ENCODE data around the gene ABCA2.
"Not testable (repeated sequence)": the region's sequence is repeated elsewhere in the genome, so short reads cannot be mapped to it uniquely, and the experiment has no call there.

ABCA2 gene

DNA sequence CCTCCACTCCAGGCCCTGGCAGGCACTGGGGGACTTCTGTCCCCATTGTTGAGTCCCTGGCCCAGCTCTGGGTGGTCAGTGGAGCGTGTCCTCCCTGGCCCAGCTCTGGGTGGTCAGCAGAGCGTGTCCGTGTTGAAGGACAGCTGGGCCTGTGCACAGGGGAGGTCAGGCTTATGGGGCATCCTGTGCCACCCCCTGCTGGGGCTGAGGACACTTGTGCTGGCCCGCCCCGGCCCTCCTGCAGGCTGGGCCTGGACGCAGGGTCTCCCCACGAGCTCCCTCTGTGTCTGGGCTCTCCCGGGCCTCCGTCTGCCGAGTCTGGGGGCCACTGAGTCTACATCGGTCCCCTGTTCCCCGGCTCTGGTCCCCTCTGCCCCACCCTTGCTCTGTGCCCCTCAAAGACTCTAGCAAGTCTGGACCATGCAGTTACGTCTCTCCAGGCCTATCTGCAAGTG is 20.2 kb downstream of the ABCA2 start:
- TF ChIP-seq POLR2AphosphoS5 (IDR thresholded peaks at IDR 0.05; ENCODE audit: low read depth, low read length) (no peak), POLR2A (IDR thresholded peaks at IDR 0.05; ENCODE audit: low read depth, low read length) (no peak), TAF1 (IDR thresholded peaks at IDR 0.05; ENCODE audit: borderline replicate concordance, low read depth, low read length) (no peak)
- no peak for FAIRE-seq
- DNase-seq (ENCODE audit: insufficient read length), result no peak

DNA sequence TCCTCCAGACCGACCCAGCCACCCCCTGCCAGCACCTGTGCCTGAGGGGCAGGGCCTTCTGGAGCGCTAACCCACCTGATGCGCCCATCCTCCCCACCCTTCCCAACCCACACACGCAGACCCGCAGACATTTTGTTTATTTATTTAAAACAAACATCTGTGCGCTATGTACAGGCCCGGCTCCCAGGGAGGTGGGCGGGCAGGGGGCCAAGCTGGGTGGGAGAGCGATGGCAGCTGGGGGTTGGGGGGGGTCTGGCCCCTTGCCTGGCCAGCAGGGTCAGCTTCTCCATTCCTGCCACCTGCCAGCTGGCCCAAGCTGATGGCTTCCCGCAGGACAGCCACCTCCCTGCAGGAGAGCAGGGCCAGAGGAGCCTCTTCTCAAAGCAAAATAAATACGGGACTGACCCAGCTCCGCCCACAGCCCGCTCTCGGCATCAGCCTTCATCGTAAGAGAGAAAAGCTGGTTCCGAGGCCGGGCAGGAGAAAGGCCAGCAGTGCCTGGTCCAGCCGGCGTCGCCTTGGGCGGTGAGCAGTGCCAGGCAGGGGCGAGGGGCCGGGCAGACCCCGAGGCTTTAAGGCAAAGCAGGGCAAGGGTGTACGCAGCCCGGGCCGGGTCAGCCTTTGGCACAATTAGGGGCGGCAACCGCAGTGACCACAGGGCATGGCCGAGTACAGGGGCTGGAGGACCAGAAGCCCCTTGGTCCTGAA is 20.8 kb downstream of the ABCA2 start:
- DNase-seq (ENCODE audit: insufficient read length) (no peak), FAIRE-seq (no peak)
- no peak for TF ChIP-seq POLR2AphosphoS5 (IDR thresholded peaks at IDR 0.05; ENCODE audit: low read depth, low read length)
- TF ChIP-seq TAF1 (IDR thresholded peaks at IDR 0.05; ENCODE audit: borderline replicate concordance, low read depth, low read length), result no peak
- no peak for TF ChIP-seq POLR2A (IDR thresholded peaks at IDR 0.05; ENCODE audit: low read depth, low read length)

DNA sequence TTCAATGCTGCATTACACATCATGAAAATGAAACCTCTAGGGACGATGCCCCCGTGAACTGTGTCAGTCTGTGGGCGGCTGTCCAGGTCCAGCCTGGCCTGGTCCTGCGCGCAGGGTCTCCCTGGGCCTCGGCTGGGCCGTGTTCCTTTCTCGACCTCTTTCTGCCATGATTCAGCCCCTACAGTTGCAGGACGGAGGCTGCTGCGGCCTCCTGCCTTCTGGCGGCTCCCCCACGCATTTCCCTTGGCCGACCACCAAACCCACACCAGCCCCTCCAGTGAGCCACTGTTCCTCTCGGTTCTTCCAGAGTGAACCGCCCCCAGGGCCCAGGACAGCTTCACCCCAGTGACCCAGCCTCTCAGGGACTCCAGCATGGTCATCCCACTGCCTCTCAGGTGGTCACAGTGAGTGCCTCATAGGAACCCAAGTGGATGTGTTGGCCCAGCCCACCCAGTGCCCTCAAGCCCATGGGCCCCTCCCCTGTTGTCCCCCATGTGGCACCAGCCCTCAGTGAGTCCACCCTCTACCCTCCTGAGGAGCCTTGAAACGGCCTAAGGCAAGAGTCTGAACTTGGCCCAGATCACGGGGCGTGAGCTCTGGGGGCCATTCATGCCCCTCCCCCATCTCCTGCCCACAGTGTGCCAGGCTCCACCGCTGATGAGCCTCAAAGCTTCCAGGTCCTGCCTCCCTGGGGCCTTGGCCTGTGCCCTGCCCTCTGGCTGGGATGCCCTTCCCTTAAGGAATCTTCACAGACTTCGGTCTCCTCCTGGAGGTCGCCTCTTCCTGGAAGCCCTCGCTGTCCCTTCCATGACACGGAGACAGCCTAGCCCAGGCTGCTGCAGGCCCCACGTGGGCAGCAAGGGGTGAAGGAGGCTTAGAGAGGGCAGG is 21.7 kb downstream of the ABCA2 start:
- DNase-seq (ENCODE audit: insufficient read length), result no peak
- TF ChIP-seq TAF1 (IDR thresholded peaks at IDR 0.05; ENCODE audit: borderline replicate concordance, low read depth, low read length) (no peak), POLR2AphosphoS5 (IDR thresholded peaks at IDR 0.05; ENCODE audit: low read depth, low read length) (no peak), POLR2A (IDR thresholded peaks at IDR 0.05; ENCODE audit: low read depth, low read length) (no peak)
- no peak for FAIRE-seq

DNA sequence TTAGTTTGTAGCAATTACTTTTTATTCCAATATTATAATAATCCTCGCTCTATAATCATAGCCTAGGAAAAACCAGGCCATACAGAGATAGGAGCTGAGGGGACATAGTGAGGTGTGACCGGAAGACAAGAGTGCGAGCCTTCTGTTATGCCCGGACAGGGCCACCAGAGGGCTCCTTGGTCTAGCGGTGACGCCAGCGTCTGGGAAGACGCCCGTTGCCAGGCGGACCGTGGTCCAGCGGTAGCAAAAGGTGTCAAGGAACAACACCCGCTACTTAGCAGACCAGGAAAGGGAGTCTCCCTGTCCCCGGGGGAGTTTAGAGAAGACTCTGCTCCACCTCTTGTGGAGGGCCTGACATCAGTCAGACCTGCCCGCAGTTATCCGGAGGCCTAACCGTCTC is 23.8 kb downstream of the ABCA2 start:
- FAIRE-seq; DNase-seq (ENCODE audit: insufficient read length): not testable (repeated sequence)

DNA sequence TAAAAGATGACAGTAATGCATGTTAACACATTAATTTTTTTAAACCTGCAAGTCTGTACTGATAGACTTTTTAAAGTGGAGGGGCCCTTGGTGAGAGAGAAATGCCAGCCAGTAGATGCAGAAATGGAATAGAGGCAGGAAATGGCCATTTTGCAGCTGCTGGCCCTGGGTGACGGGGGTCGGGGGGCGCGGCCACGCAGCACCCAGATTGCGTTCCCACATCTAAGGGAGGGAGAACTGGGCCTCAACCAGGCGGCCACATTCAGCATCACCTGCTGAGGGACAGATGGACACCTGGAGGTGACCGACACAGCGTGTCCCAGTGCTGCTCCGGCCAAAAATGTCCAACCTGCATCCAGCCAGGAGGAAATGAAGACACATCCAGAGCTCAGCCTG is 25.4 kb downstream of the ABCA2 start:
- TF ChIP-seq TAF1 (IDR thresholded peaks at IDR 0.05; ENCODE audit: borderline replicate concordance, low read depth, low read length), result no peak
- no peak for TF ChIP-seq POLR2A (IDR thresholded peaks at IDR 0.05; ENCODE audit: low read depth, low read length)
- TF ChIP-seq POLR2AphosphoS5 (IDR thresholded peaks at IDR 0.05; ENCODE audit: low read depth, low read length), result no peak
- FAIRE-seq (no peak), DNase-seq (ENCODE audit: insufficient read length) (no peak)

DNA sequence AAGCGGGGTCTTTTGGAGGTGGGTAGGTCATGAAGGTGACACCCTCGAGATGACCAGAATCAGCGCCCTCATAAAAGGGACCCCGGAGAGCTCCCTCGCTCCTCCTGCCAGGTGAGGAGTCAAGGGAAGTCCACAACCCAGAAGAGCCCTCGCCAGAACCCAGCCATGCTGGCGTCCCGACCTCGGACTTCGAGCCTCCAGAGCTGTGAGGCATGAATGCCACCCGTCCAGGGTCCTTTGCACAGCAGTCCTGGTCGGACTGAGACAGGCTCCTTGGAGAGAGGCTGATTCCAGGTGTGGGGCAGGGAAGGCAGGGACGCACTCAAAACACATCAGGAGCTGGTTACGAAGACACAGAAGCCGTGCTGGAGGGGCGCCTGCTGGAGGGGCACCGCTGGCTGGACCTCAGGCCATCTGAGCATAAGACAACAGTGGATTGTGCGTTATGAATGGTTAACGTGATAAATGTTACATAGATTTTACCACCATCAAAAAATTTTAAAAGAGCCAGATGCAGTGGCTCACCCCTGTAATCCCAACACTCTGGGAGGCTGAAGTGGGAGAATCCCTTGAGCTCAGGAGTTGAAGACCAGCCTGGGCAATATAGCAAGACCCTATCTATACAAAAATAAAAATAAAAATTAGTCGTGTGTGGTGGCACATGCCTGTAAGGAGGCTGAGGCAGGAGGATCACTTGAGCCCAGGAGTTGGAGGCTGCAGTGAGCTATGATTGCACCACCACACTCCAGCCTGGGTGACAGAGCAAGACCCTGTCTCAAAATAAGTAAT is 26.0 kb downstream of the ABCA2 start:
- TF ChIP-seq POLR2A (IDR thresholded peaks at IDR 0.05; ENCODE audit: low read depth, low read length) (no peak), TAF1 (IDR thresholded peaks at IDR 0.05; ENCODE audit: borderline replicate concordance, low read depth, low read length) (no peak), POLR2AphosphoS5 (IDR thresholded peaks at IDR 0.05; ENCODE audit: low read depth, low read length) (no peak)
- FAIRE-seq (no peak), DNase-seq (ENCODE audit: insufficient read length) (no peak)

DNA sequence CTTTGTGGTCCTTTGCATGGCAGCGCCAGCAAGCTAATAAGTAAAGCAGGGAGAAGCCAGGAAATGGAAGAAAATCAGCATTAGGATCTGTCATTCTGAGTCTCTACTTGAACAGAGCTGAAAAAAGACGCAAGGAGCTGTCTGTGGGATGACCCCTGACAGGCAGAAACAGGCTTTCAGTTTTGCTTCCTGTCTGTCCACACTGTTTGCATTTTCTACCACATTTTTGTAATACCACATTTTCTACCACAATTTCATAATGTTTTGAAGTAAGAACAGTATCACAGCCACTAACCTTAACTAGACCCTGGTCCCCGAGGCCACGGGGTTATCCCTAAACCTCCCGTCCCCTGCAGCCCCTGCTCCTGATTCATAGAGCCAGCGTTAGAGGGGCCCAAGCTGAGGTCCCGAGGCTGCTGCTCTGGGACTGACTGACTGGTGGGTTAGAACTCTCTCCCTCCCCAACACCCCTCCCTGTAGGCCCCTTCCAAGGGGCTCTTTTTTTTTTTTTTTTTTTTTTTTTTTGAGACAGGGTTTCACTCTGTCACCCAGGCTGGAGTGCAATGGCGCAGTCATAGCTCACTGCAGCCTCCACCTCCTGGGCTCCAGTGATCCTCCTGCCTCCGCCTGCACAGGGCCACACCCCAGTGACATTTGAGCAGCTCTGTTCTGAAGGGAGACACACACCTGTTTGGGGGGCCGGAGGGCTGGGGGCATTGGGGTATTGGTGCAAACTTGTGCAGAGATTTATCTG is 27.7 kb downstream of the ABCA2 start:
- peak; percentile 69 for DNase-seq (ENCODE audit: insufficient read length)

DNA sequence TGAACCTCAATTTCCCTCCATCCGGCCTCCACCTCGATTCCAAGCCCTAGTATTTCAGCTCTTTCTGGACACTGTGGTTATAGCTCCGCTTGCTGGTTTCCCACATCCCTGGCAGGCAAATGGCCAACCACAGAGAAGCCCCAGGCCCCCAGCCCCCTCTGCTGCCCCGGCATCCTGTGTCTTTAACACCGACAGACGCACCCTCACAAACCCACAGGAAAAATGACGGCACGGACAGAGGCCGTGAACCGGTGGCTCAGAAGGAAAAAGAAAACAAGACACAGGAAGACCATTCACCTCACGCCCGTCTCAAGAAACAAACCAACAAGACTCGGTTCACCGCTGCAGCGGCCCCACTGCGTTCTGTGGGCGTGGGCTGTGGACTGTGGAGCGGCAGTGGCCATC is 30.2 kb downstream of the ABCA2 start:
- DNase-seq (ENCODE audit: insufficient read length), result no peak
- FAIRE-seq, result no peak
- TF ChIP-seq TAF1 (IDR thresholded peaks at IDR 0.05; ENCODE audit: borderline replicate concordance, low read depth, low read length) (no peak), POLR2AphosphoS5 (IDR thresholded peaks at IDR 0.05; ENCODE audit: low read depth, low read length) (no peak), POLR2A (IDR thresholded peaks at IDR 0.05; ENCODE audit: low read depth, low read length) (no peak)

More for the DNA sequence above, 27.7 kb downstream of the ABCA2 start:
- FAIRE-seq, result peak; percentile 93
- TF ChIP-seq POLR2A (IDR thresholded peaks at IDR 0.05; ENCODE audit: low read depth, low read length) (no peak), POLR2AphosphoS5 (IDR thresholded peaks at IDR 0.05; ENCODE audit: low read depth, low read length) (no peak), TAF1 (IDR thresholded peaks at IDR 0.05; ENCODE audit: borderline replicate concordance, low read depth, low read length) (no peak)

DNA sequence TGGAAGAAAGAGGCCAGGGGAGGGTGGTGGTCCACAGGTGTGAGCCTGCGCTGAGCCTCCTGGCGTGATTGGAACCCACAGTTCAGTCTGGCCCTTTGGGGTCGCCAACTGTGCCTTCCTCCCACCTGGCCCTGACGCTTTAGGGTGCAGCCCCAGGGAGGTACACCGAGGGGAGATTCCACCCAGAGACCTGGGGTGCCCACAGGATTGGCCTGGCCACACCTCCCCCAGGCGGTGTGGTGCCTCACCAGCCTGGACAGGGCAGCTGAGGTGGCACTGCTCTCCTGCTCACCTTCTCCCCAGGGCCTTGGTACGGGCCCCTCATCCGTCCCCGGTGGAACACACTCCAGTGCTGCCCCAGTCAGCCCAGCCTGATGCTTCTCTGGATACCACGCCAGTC is 30.7 kb downstream of the ABCA2 start:
- no peak for DNase-seq (ENCODE audit: insufficient read length)
- TF ChIP-seq POLR2A (IDR thresholded peaks at IDR 0.05; ENCODE audit: low read depth, low read length) (no peak), POLR2AphosphoS5 (IDR thresholded peaks at IDR 0.05; ENCODE audit: low read depth, low read length) (no peak), TAF1 (IDR thresholded peaks at IDR 0.05; ENCODE audit: borderline replicate concordance, low read depth, low read length) (no peak)
- FAIRE-seq, result no peak

DNA sequence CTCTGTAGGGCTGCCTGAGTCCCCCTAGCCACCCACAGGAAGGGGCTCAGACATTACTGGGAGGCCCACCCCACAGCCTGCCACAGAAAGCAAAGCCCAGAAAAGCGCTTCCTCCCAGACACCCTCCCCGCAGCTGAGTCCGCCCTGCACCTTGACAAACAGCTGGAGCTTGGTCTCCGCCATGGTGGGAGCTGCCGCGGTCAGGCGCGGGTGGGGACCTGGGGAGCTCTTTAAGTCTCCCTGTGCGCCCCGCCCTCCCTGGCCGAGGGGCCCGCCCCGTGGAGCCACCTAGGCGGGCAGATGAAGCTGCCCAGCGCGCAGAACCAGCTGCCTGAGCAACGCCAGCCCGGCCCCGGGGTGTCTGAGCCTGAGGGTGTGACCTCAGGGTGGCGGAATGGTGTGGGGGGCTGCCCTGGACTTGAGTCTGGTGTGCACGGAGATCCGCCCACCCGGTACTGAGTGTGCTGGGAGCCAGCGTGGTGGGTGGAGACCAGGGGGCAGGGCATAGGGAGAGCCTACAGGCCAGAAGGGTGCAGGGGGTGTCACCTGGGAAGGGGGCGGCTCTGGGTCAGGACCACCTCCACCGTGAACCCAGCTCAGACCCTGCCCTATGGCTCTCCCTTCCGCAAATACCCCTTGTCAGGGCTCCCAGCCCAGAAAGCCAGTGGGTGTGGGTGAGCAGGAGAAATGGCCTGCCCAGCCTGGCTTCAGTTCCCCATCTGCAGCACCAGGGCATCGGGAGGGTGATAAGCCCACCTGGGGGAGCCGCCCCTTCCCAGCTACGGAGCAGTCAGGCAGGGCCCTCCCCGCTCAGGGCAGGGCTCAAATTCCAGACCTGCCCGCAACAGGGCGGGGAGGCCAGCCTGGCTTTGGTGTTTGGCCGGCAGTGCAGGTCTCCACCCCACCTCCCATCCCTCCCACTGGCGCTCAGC is 31.4 kb downstream of the ABCA2 start, which contains the start of gene CLIC3:
CLIC3 (minus strand) TSS at position 208 of the 932 bp plus-strand sequence; CDS start at position 183, 25 bp downstream.
- no peak for DNase-seq (ENCODE audit: insufficient read length)
- no peak for TF ChIP-seq POLR2A (IDR thresholded peaks at IDR 0.05; ENCODE audit: low read depth, low read length)
- no peak for TF ChIP-seq POLR2AphosphoS5 (IDR thresholded peaks at IDR 0.05; ENCODE audit: low read depth, low read length)
- no peak for TF ChIP-seq TAF1 (IDR thresholded peaks at IDR 0.05; ENCODE audit: borderline replicate concordance, low read depth, low read length)
- peak; percentile 36 for FAIRE-seq
